Stimulated activated CD4-positive, alpha-beta T cell treated with anti-CD3 and anti-CD28 coated beads, Interleukin-15, amount 100 ng/mL, for 1 hour (primary cell): ENCODE data around the gene CCNI.
A peak's percentile ranks its signal among the peaks of the same experiment; 100 is the strongest.
"Not testable (repeated sequence)": the region's sequence is repeated elsewhere in the genome, so short reads cannot be mapped to it uniquely, and the experiment has no call there.

ENCODE experiments used
- DNase-seq, 2 donors: peaks; one replicate each; pipeline ENCODE4 v3.0.0-alpha.2; 2020; ENCODE audit warnings: low read depth in 1 of 2, low spot score in 1 of 2

Gene CCNI

GRCh38 chr4:77082886-77083608 is 7.3 kb upstream of the CCNI start:
- DNase-seq, result no peak

GRCh38 chr4:77080806-77081205 is 5.0 kb upstream of the CCNI start:
- not testable (repeated sequence) for DNase-seq

DNA sequence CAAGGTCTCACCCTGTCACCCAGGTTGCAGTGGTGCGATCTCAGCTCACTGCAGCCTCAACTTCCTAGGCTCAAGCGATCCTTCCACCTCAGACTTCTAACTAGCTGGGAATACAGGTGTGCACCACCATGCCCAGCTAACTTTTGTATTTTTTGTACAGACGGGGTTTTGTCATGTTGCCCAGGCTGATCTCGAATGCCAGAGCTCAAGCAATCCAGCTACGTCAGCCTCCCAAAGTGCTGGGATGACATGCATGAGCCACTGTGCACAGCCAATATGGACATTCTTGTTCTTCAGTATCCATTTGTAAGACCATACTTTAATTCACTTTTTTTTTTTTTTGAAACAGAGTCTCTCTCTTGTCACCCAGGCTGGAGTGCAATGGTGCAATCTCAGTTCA is 3.5 kb upstream of the CCNI start:
- DNase-seq, result no peak

DNA sequence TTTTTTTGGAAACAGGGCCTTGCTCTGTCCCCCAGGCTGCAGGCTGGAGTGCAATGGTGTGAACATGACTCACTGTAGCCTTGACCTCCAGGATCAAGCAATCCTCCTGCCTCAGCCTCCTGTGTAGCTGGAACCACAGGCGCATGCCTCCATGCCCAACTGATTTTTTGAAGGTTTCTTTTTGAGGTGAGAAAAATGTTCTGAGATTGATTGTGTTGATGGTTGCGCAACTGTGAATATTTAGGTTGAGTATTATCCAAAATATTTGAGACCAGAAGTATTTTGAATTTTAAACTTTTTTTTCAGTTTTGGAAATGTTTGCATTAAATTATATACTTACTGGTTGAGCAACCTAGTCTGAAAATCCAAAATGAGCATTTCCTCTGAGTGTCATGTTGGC is 2.6 kb upstream of the CCNI start:
- DNase-seq, result no peak

- DNase-seq, result no peak
These were observed 1.3 kb upstream of the CCNI start for GRCh38 chr4:77076889-77077635.

- DNase-seq, result peak; percentile 55 to 63
These were observed 571 bp downstream of the CCNI start for GRCh38 chr4:77074981-77075855.

- DNase-seq, result no peak
These were observed 1.4 kb downstream of the CCNI start for GRCh38 chr4:77074381-77074831.

DNA sequence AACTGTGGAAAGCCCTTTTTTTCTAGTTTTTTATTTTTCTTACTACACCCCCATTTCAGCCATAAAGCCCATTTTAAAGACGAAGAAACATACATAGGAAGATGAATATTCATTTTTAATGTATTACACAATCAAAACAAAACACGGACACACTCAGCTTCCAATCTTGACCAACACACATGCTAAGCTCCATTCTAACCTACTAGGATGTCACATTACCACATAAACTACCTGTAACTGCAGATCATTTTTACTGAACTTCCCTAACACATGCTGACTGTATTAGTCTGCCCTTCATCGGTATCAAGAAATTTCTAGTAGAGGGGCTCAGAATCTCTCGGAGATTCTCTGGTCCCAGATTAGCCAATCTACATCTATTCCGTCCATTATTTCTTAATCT is 1.8 kb downstream of the CCNI start:
- DNase-seq, result no peak

DNA sequence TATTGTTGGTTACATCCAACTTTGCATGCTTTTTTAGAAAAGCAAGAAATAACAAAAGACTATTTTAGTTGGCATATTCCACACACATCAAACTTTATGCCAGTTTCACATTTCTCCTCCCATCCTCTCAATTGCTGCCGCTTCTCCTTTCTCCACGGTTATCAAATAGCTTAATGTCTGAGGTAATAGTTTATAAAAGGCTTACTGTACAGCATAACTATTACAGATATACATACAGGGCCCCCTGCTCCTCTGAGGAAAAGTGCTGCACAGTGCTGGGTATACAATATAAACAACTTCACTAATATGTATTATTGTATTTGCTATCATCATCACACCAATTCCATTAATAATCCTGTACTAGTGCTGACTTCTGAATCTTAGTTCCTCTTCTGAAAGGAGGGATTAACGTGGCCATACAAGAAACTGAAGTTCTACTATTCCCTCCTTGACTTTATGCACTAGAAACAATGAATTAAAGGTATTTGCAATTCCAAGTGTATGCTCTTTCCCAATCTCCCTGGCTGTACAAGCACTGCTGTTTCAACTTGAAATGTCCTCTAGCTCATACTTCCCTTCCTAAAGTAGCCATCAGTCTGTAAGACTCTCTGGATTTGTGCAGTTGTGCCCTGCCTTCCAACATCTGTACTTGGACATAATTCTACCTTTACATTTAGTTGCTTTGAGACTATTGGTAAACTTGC is 2.5 kb downstream of the CCNI start:
- DNase-seq, result no peak

- no peak for DNase-seq
These were observed 3.5 kb downstream of the CCNI start for GRCh38 chr4:77072195-77072753.

DNA sequence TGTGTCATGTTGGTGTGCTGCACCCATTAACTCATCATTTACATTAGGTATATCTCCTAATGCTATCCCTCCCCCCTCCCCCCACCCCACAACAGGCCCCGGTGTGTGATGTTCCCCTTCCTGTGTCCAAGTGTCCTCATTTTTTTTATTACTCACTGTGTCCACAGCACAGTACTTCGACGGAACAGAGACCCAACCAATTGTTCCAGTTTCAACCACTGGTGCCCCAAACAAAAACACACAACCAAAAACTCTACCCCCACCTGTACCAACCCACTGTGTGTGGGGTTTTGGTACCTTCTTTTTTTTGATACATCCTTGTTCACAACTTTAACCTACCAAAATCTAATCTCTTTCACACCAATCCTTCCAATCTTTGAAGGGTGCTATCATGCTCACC is 6.3 kb downstream of the CCNI start:
- not testable (repeated sequence) for DNase-seq

- no peak for DNase-seq
These were observed 10.4 kb downstream of the CCNI start for GRCh38 chr4:77065382-77065781.

DNA sequence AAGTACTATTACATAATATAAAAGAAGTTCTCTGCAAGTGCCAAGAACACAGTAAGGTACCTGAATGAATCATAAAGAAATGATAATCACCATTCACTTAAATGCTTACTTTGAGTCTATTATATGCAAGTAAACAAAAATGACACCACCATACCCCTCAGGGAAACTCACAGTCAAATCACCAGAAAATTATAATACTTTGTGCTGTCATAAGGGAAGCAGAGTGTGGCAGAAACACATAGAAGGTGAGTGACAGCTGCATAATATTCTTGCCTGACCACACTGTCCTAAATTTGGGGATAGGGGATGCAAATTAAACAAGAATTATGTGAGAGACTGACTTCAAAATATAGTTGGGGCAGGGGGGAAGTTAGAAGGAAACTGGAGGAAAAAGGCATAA is 12.9 kb downstream of the CCNI start:
- no peak for DNase-seq

DNA sequence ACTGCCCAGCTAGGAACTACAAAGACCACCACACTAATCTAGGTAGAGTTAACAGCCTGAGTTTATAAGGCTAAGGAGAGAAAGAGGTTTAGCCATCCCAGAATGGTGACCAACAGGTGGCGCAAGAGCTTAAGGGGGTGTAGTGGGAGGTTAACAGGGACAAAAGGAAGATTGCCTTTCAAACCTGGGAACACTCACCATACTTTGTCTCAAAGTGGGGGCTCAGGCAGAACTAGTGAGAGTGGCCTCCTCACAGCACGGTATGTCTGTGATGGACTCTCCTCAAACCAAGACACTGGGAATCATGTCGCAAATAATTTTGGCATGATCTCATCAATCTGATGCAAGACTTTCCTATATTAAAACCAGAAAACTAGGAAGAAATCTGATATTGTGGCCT is 23.4 kb downstream of the CCNI start:
- peak; percentile 24 to 44 for DNase-seq

- no peak for DNase-seq
These were observed 24.8 kb downstream of the CCNI start for GRCh38 chr4:77050962-77051361.

GRCh38 chr4:77047037-77047436 is 28.8 kb downstream of the CCNI start:
- no peak for DNase-seq

GRCh38 chr4:77045490-77045889 is 30.3 kb downstream of the CCNI start:
- DNase-seq, result no peak

DNA sequence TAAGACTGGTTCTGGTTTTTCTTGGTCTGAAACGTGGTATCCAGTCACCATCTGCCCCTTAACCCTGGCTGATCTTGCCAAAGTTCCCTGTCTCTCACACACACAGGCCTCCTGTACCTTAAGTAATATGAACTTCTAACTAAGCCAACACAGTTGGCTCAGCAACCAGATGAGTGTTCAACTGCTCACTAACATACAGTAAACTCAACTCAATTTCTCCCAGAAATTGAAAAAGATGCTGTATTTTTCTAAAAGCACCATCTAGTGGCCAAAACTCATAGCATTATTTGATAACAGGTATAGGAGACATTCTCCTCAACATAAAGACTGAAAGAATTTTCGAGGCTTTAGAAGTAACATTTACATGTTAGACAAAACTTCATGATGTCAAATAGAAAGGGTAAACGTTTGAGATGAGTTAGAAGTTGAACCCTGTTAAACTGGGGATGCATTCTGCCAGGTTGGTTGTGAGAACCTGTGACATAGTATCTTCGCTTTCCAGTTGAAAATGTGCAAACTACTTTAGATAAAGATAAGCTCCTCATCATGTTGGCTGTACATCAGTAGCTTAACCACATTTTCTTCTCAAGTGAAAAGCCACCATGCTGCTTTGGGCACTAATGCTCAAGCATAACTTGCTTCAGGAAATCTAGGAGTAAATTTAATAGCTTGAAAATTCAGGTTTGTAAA is 31.2 kb downstream of the CCNI start:
- DNase-seq, result no peak

- DNase-seq, result no peak
These were observed 32.2 kb downstream of the CCNI start for GRCh38 chr4:77043507-77044136.
